ENCODE results near the gene HHIPL2.

Gene HHIPL2

DNA sequence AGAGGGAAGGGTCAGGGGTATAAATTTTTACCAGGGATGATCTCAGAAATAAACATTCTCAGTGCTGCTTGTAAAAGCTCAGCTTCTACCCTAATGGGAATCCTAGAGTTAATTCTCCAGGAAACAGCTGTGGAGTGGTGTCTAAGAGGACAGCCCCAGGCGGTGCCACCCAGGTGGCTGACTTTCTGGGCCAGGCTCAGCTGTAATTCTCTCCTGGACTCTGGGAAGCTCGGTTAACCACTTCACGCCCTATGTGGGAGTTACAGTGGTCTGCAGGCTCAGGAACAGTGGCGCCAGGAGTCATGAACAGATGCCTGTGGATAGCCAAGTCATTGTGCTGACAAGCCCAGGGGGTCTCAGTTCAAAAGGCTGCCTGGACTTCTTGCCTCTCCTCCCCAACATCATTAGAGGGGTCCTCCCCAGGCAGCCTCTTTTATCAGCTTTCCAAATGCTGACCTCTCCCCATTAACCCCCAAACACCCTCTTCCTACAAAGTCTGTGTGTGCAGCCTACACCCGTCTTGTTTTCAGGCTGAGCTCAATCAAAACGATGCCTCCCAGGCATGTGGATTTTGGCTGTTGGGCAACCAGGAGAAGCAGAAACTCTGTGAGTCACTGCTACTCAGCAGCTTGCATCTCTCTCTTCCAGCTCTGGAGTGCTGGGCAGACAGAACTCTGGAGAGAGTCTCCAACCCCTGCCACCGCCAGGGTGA, 1.2 kb downstream of the HHIPL2 start:
- no peak for DNase-seq (ENCODE audit: low spot score)
- no peak for TF ChIP-seq CTCF (IDR thresholded peaks at IDR 0.05; ENCODE audit: extremely low read depth, insufficient read depth, missing control alignments)
- in situ Hi-C loops (cut with MboI; ENCODE audit: low pct_unique_long_range_greater_than_20kb, low sequenced_read_pairs, unreplicated experiment) = no loop called here

DNA sequence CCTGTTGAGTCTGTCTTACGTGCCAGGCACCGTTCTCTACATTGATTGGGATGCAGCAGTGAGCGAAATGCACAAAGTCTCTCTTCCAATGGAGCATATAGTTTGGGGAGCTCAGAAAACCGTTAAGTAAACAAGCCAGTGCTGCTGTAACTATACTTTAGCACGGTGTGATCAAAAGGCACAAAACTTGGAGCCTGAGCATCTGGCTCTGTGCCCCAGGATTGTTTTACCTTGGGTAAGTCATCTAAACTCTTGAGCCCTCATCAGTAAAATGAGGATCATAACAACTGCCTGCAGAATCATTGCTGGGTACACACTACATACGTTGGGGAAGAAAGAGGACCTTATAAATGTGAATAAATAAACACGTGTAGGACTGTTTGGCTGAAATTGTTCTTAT, 1.8 kb downstream of the HHIPL2 start:
- DNase-seq (ENCODE audit: low spot score) = no peak
- no peak for TF ChIP-seq CTCF (IDR thresholded peaks at IDR 0.05; ENCODE audit: extremely low read depth, insufficient read depth, missing control alignments)
- in situ Hi-C loops (cut with MboI; ENCODE audit: low pct_unique_long_range_greater_than_20kb, low sequenced_read_pairs, unreplicated experiment) = no loop called here

- TF ChIP-seq CTCF (IDR thresholded peaks at IDR 0.05; ENCODE audit: extremely low read depth, insufficient read depth, missing control alignments) = no peak
- in situ Hi-C loops (cut with MboI; ENCODE audit: low pct_unique_long_range_greater_than_20kb, low sequenced_read_pairs, unreplicated experiment) = no loop called here
- no peak for DNase-seq (ENCODE audit: low spot score)
These were observed 4.1 kb downstream of the HHIPL2 start for GRCh38 chr1:222543817-222544216.

- TF ChIP-seq CTCF (IDR thresholded peaks at IDR 0.05; ENCODE audit: extremely low read depth, insufficient read depth, missing control alignments) = no peak
- in situ Hi-C loops (cut with MboI; ENCODE audit: low pct_unique_long_range_greater_than_20kb, low sequenced_read_pairs, unreplicated experiment) = no loop called here
- DNase-seq (ENCODE audit: low spot score) = no peak
These were observed 7.3 kb downstream of the HHIPL2 start for GRCh38 chr1:222540598-222540995.

GRCh38 chr1:222539951-222540597, 7.8 kb downstream of the HHIPL2 start:
- in situ Hi-C loops (cut with MboI; ENCODE audit: low pct_unique_long_range_greater_than_20kb, low sequenced_read_pairs, unreplicated experiment) = no loop called here
- no peak for TF ChIP-seq CTCF (IDR thresholded peaks at IDR 0.05; ENCODE audit: extremely low read depth, insufficient read depth, missing control alignments)
- no peak for DNase-seq (ENCODE audit: low spot score)

GRCh38 chr1:222535455-222535854, 12.4 kb downstream of the HHIPL2 start:
- DNase-seq (ENCODE audit: low spot score) = no peak
- no peak for TF ChIP-seq CTCF (IDR thresholded peaks at IDR 0.05; ENCODE audit: extremely low read depth, insufficient read depth, missing control alignments)
- in situ Hi-C loops (cut with MboI; ENCODE audit: low pct_unique_long_range_greater_than_20kb, low sequenced_read_pairs, unreplicated experiment) = no loop called here

Measured in GM13977 (cell line).